HS-5 (cell line): ENCODE data around the gene ATF7.
"Not testable (repeated sequence)": the region's sequence is repeated elsewhere in the genome, so short reads cannot be mapped to it uniquely, and the experiment has no call there.

Experiments
- DNase-seq: peaks from one replicate; pipeline ENCODE4 v3.0.0-alpha.2; 2012; ENCODE audit warnings: low read depth

ATF7 gene

GRCh38 chr12:53625946-53626701 lies at the start of gene ATF7:
Gene ATF7, minus strand, starts transcription at chr12:53626382. Its CDS starts 25,382 bp downstream, at chr12:53601000.
- DNase-seq = peak; percentile 96

- DNase-seq = no peak
Measured at GRCh38 chr12:53674977-53675700, 49.0 kb upstream of the ATF7 start.

- no peak for DNase-seq
Measured at GRCh38 chr12:53670971-53671370, 44.8 kb upstream of the ATF7 start.

DNA sequence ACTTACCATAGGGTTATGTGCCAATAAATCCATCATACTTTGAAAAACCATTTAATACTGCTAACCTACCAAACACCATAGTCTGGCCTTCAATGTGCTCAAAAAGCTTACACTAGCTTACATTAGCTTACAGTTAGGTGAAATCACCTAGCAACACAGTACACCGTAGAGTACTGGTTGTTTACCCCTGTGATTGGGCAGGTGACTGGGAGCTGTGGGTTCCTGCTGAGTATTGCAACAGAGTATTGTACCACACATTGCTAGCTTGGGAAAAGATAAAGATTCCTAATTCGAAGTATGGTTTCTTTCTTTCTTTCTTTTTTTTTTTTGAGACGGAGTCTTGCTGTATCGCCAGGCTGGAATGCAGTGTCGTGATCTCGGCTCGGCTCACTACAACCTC lies 44.1 kb upstream of the ATF7 start:
- DNase-seq = no peak

DNA sequence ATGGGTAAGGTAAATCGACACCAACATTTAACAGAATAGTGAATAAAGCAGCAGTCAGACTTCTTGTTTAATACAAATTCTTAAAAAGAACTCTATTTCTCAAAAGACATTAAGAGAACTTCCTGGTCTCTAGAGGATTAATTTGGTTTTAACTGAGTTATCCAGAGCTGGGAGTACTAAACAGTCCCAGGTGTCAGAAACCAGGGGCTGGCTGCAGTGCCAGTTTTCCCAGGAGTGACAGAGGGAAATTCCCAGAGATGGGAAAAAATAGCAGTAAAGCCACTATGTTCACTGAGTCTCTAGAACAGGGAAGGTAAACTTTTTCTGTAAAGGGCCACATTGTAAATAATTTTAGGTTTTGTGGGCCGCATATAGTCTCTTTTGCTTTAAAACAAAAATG lies 40.9 kb upstream of the ATF7 start:
- no peak for DNase-seq

DNA sequence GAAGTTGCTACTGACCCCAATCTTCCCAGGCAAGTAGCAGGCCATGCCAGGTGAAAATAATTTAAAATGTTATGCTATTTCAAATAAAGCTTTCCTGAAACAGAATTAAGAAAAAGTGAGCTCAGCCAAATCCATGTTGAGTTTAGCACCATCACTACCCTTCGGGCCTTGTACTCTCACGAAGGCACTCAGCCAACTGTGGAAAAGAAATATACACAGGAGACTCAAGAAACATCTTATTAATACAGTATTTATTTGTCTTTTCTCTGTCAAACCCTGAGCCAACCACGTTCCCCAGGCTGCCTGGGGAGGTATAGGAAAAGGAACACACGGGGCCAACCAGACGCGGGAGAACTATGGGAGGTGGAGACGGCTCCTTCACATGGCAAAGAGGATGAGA lies 38.8 kb upstream of the ATF7 start:
- no peak for DNase-seq

DNA sequence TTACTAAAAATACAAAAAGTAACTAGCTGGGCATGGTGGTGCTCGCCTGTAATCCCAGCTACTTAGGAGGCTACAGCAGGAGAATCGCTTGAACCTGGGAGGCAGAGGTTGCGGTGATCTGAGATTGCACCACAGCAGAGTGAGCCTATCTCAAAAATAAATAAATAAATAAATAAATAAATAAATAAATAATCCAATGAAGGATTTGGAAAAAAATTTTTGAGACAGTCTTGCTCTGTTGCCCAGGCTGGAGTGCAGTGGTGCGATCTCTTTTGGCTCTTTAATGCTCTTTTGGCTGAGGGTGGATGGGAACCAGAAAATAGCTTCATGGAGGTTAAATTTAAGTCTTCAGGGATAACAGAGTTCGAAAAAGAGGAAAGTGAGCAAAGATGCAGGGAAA lies 38.0 kb upstream of the ATF7 start:
- no peak for DNase-seq

- no peak for DNase-seq
Measured at GRCh38 chr12:53660041-53660440, 33.9 kb upstream of the ATF7 start.

GRCh38 chr12:53659571-53659981 lies 33.4 kb upstream of the ATF7 start:
- DNase-seq = no peak

DNA sequence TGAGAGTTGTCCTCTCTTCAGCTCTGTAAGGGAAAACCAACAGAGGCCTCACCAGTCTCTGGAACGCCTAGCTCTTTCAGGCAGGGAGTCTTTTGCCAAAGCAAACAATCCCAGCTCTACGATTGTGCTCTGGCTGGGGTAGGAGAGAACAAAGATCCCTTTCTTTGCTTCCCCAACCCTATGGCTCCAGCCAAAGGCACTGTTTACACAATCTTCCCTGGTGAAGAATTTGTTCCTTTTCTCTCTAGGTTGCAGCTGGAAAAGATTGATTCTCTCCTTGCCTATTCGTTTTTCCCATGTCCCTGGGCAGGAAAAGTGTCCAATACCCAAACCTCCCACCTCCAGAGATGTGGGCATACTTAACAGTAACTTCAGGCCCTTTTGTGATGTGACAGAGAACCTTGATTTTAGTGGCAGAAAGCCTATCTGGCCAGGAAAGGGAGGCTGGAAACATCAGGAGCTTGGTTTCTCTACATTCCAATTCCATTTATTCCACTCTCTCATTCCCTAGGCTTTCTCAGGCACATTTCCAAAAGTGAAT lies 32.9 kb upstream of the ATF7 start:
- no peak for DNase-seq

GRCh38 chr12:53657041-53657440 lies 30.9 kb upstream of the ATF7 start:
- DNase-seq = no peak

GRCh38 chr12:53653595-53653994 lies 27.4 kb upstream of the ATF7 start:
- no peak for DNase-seq

- DNase-seq = no peak
Measured at GRCh38 chr12:53652366-53652765, 26.2 kb upstream of the ATF7 start.

DNA sequence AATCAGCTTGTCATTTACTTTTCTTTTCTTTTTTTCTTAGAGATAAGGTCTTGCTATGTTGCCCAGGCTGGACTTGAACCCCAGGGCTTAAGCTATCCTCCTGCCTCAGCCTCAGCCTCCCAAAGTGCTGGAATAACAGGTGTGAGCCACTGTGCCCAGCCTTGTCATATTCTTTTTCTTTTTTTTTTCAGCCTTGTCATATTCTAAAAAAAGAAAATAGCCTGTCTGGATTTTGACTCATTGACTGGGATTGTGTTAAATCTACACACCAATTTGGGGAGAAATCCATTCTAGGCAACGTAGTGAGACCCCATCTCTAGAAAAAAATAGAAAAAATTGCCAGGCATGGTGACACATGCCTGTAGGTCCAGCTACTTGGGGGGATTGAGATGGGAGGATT lies 25.6 kb upstream of the ATF7 start:
- no peak for DNase-seq

GRCh38 chr12:53646300-53646699 lies 20.1 kb upstream of the ATF7 start:
- DNase-seq = not testable (repeated sequence)

- DNase-seq = no peak
Measured at GRCh38 chr12:53645165-53645564, 19.0 kb upstream of the ATF7 start.

- no peak for DNase-seq
Measured at GRCh38 chr12:53644133-53644532, 18.0 kb upstream of the ATF7 start.

DNA sequence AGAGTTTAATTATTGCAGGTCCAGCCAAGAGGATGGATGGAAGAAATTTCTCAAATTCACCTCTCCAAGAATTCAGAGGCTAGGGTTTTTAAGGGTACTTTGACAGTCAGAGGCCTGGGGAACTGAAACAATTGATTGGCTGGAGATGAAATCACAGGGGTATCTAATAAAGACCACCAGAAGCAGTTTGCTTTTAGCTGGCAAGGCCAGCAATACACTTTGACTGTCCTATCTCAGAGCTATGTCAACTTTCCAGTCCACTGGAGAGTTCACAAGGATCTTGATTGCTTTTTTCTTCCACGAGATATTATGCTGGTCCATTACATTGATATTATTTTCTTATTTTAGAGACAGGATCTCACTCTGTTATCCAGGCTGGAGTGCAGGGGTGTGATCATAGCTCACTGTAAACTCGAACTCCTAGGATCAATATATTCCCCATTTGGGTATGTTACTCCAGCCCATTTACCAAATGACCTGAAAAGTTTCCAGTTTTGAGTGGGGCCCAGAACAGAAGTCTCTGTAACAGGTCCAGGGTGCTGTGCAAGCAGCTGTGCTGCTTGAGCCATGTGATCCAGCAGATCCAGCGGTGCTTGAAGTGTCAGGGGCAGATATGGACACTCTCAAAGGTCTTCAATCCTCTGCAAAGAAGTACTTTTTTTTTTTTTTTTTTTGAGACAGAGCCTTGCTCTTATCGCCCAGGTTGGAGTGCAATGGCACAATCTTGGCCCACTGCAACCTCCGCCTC lies 17.2 kb upstream of the ATF7 start:
- no peak for DNase-seq

GRCh38 chr12:53638057-53638456 lies 11.9 kb upstream of the ATF7 start:
- no peak for DNase-seq

DNA sequence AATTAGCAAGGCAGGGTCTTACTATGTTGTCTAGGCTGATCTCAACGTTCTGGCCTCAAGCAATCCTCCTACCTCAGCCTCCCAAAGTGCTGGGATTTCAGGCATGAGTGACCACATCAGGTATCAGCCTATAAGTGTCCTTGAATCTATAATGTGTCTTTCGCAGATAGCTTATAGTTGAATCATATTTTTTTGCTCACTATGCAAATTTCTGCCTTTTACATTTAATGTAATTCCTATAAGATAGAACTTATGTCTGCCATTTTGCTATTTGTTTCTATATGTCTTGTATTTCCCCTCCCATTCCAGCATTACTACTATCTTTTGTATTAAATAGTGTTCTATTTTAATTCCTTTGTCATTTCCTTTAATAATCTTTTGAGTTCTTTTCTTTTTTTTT lies 10.5 kb upstream of the ATF7 start:
- DNase-seq = no peak

DNA sequence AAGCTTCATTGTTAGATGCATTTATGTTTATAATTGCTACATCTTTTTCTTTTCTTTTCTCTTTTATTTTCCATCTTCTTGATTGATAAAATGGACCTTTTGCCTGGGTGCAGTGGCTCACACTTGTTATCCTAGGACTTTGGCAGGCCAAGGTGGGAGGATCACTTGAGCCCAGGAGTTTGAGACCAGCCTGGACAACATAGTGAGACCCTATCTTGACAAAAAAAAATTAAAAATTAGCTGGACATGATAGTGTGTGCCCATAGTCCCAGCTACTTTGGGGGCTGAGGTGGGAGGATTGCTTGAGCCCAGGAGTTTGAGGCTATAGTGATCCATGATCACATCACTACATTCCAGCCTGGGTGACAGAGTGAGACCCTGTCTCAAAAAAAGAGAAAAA lies 9.5 kb upstream of the ATF7 start:
- not testable (repeated sequence) for DNase-seq

GRCh38 chr12:53631721-53632120 lies 5.5 kb upstream of the ATF7 start:
- DNase-seq = no peak

GRCh38 chr12:53627919-53628318 lies 1.7 kb upstream of the ATF7 start:
- DNase-seq = no peak
